ENCODE results near the gene C1QC. TPM values are rescaled to one million over a fixed set of nuclear protein-coding genes. Genes with fewer than 3 reads are reported as not detected.

The C1QC gene
- total and polyA plus RNA-seq, 2 of the 8 experiments (the other 6 are each of a cell fraction or from before 2014, with no cell fraction given) = not detected

GRCh38 chr1:22619252-22619651 is 24.2 kb upstream of the C1QC start:
- H4K8ac ChIP-seq (ENCODE audit: extremely low read depth, insufficient read depth, low read length) = no peak overlapping the region
- no peak overlapping the region for H2BK20ac ChIP-seq (ENCODE audit: low read length)
- 0 out of 2 replicates have a peak overlapping the region, but pooled peaks have one; percentile 53 for H2BK15ac ChIP-seq (ENCODE audit: low read length)
- no peak overlapping the region for H3K18ac ChIP-seq (ENCODE audit: extremely low read depth, low read length)
- DNase-seq (ENCODE audit: low read depth in 1 of 2, low spot score in 2 of 2) (no peak), FAIRE-seq (no peak)
- H2AK5ac ChIP-seq (ENCODE audit: low read depth, low read length) = no peak overlapping the region
- H3K9ac ChIP-seq (replicated peaks in 1 of 4; ENCODE audit: extremely low read depth in 1 of 4, low read depth in 3 of 4, low read length in 3 of 4) = no peak overlapping the region
- no peak overlapping the region for H2BK12ac ChIP-seq (ENCODE audit: low read depth, low read length)
- H3K4ac ChIP-seq (replicated peaks; ENCODE audit: insufficient read length, low read depth, low read length) = no peak overlapping the region
- no peaks in the 10 kb centered on the region for H3K27me3 ChIP-seq (replicated peaks in 1 of 4; ENCODE audit: control insufficient read depth in 3 of 4, extremely low read depth in 1 of 4, insufficient read depth in 3 of 4, low read length in 3 of 4)
- no peak overlapping the region for H3K14ac ChIP-seq (ENCODE audit: insufficient read length)
- no peak overlapping the region for H2BK5ac ChIP-seq (ENCODE audit: low read depth, low read length)
- no peak overlapping the region for H2BK120ac ChIP-seq (replicated peaks; ENCODE audit: low read depth, low read length)
- H3K79me2 ChIP-seq (ENCODE audit: control insufficient read depth in 1 of 2, insufficient read depth in 2 of 2, low read length in 2 of 2) = no peaks in the 10 kb centered on the region
- no peak overlapping the region for H3K27ac ChIP-seq (ENCODE audit: low read depth, low read length)
- H4K20me1 ChIP-seq (replicated peaks in 1 of 2; ENCODE audit: control insufficient read depth in 1 of 2, insufficient read depth in 2 of 2, low read length in 2 of 2) = peaks cover 0 to 2% of the 10 kb centered on the region in 2 experiments
- H3K36me3 ChIP-seq (ENCODE audit: control insufficient read depth in 2 of 4, insufficient read depth in 4 of 4, low read length in 3 of 4) = no peaks in the 10 kb centered on the region
- H4K5ac ChIP-seq (ENCODE audit: insufficient read length, low read depth, low read length) = no peak overlapping the region
- H3K56ac ChIP-seq (replicated peaks; ENCODE audit: insufficient read length, low read depth, low read length) = no peak overlapping the region
- POLR2A ChIA-PET (ENCODE audit: partially characterized antibody) = interaction anchor here (1.3 kb wide), 1 partner anchor 20 kb away, joined by 5 read pairs; no protein-coding TSS in a partner anchor
- H3K4me3 ChIP-seq (ENCODE audit: extremely low read depth in 1 of 4, insufficient read depth in 2 of 4, low read depth in 3 of 4, low read length in 4 of 4) = no peak overlapping the region
- H3K23me2 ChIP-seq (ENCODE audit: low read depth, low read length) = no peaks in the 10 kb centered on the region
- WGBS, 2 experiments (ENCODE audit: extremely low coverage in 1 of 2, insufficient coverage in 1 of 2, insufficient read length in 1 of 2, insufficient replicate concordance in 2 of 2, low coverage in 1 of 2, low lambda C conversion rate in 2 of 2, missing lambda C conversion rate in 1 of 2) = 91% methylated on average over 7 of the region's 7 CpGs; no CpG with 5 or more reads in 1 of the 2 experiments
- H3K79me1 ChIP-seq (ENCODE audit: low read depth, low read length) = no peaks in the 10 kb centered on the region
- no peak overlapping the region for H3K4me2 ChIP-seq (ENCODE audit: insufficient read depth in 1 of 2, low read depth in 2 of 2, low read length in 2 of 2)
- H3K9me3 ChIP-seq (ENCODE audit: insufficient read depth in 2 of 2, low read depth in 1 of 2, low read length in 1 of 2) = no peaks in the 10 kb centered on the region
- no peak overlapping the region for H4K91ac ChIP-seq (replicated peaks; ENCODE audit: insufficient read length, low read length)
- H2AFZ ChIP-seq (ENCODE audit: low read length) = no peak overlapping the region
- H3K23ac ChIP-seq (ENCODE audit: insufficient read length) = no peak overlapping the region
- peaks cover 0 to 5% (median under 1%) of the 10 kb centered on the region in 4 experiments; a peak in 2 of 7 replicates for H3K4me1 ChIP-seq (replicated peaks in 1 of 4; ENCODE audit: control insufficient read depth in 3 of 4, insufficient read depth in 4 of 4, low read length in 3 of 4)
- CTCF ChIA-PET (ENCODE audit: partially characterized antibody) = interaction anchor here (1.2 to 1.6 kb wide), 3 partner anchors 17 to 199 kb away, joined by 3 to 4 read pairs (median 4); partner anchors contain the start of gene C1QA
- TF ChIP-seq CTCF (IDR thresholded peaks at IDR 0.05; ENCODE audit: control extremely low read depth in 1 of 3, insufficient read depth in 1 of 3, low read depth in 1 of 3, low read length in 3 of 3) (no peak), RXRA (IDR thresholded peaks at IDR 0.05; ENCODE audit: insufficient read depth, low read depth, low read length) (no peak), GABPA (IDR thresholded peaks at IDR 0.05; ENCODE audit: borderline replicate concordance, insufficient read depth, low read length) (no peak), NRF1 (IDR thresholded peaks at IDR 0.05; ENCODE audit: low read depth, low read length) (no peak), RNF2 (IDR thresholded peaks at IDR 0.05; ENCODE audit: borderline replicate concordance, low read depth, low read length, missing control alignments, poor library complexity, severe bottlenecking) (no peak), KDM1A (IDR thresholded peaks at IDR 0.05; ENCODE audit: borderline replicate concordance, low read length) (no peak), SP4 (IDR thresholded peaks at IDR 0.05; ENCODE audit: low read length) (no peak), CBX5 (IDR thresholded peaks at IDR 0.05; ENCODE audit: low read depth, low read length) (no peak), BCL11A (IDR thresholded peaks at IDR 0.05; ENCODE audit: low read depth in 2 of 2, low read length in 2 of 2) (no peak), TBP (IDR thresholded peaks at IDR 0.05; ENCODE audit: low read depth, low read length) (no peak), NANOG (IDR thresholded peaks at IDR 0.05; ENCODE audit: insufficient read depth, low read depth, low read length, poor library complexity, severe bottlenecking) (no peak)

All from H1 (cell line).